HG03521 (cell line): ENCODE measurements around the gene SLC16A13.
"Not testable (repeated sequence)": the region's sequence is repeated elsewhere in the genome, so short reads cannot be mapped to it uniquely, and the experiment has no call there.

ENCODE experiments used
- ATAC-seq: cut with Tn5 transposase; IDR thresholded peaks from one replicate; pipeline ENCODE4 v1.9.1; 2021; ENCODE audit warnings: mild to moderate bottlenecking, moderate library complexity; ENCODE audit not compliant: unreplicated experiment

Gene SLC16A13

DNA sequence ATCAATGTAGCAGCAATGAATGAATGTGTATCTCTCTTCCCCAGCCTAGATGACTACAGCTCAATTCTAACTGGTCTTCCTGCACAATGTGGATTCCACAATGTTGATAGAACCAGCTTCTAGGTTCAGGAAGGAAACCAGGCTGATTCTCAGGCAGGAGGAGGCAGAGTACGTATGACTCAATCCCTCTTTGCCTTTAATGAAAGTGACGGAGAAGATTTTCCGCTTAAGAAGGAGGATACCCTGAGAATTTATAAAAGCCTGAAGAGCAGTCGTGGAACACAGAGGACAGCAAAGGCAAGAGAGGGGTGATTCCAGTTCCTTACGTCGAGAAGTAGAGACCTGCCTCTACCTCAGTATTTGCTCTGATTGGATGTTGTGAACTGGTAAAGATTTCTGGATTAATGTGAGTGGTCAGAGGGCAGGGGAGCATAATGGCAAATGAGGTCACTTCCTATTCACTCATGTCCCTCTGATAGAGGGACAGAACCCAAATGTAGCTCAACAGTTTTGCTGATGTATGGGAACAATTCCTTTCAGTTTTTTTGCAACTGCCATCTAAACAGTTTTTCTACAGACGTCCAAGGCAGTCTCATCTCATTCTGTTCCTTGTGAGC is 23.1 kb downstream of the SLC16A13 start:
- ATAC-seq, result no peak

GRCh38 chr17:7060165-7060891 is 24.5 kb downstream of the SLC16A13 start:
- no peak for ATAC-seq

- ATAC-seq, result no peak
Measured at GRCh38 chr17:7063518-7064094, 27.8 kb downstream of the SLC16A13 start.

DNA sequence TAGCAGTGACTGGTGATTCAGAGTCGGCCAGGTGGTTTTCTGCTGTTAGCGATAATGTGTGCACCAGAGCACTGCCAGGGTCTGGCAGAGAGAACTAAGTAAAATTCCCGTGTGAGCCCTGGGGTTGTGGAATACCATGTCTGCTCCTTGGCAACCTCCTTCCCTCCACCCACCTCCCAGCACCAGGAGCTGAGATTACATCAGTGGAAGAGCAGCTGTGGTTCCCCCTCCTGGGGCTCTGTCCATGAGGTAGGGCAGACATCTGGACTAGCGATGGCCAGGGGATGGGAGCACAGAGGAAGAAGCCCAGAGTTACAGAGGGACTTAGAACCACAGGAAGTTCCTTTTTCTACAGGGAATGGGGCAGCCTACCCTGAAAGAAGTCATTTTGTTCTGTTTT is 28.4 kb downstream of the SLC16A13 start:
- ATAC-seq, result no peak

DNA sequence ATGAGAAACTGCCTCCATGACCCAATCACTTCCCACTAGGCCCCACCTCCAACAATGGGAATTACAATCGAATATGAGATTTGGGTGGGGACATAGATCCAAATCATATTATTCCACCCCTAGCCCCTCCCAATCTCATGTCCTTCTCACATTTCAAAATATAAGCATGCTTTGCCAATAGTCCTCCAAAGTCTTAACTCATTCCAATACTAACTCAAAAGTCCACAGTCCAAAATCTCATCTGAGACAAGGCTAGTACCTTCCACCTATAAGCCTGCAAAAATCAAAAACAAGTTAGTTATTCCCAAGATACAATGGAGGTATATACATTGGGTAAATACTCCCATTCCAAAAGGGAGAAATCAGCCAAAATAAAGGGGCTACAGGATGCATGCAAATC is 31.4 kb downstream of the SLC16A13 start:
- no peak for ATAC-seq

DNA sequence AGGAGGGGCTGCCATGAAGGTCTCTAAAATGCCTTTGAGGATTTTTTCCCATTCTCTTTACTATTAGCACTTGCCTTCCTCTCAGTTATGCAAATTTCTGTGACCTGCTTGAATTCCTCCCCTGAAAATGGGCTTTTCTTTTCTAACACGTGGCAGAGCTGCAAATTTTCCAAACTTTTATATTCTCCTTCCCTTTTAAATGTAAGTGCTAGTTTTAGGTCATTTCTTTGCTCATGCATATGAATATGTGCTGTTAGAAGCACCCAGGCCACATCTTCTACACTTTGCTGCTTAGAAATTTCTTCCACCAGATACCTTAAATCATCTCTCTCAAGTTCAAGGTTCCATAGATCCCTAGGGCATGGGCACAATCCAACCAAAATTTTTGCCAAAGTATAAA is 32.5 kb downstream of the SLC16A13 start:
- ATAC-seq, result no peak

DNA sequence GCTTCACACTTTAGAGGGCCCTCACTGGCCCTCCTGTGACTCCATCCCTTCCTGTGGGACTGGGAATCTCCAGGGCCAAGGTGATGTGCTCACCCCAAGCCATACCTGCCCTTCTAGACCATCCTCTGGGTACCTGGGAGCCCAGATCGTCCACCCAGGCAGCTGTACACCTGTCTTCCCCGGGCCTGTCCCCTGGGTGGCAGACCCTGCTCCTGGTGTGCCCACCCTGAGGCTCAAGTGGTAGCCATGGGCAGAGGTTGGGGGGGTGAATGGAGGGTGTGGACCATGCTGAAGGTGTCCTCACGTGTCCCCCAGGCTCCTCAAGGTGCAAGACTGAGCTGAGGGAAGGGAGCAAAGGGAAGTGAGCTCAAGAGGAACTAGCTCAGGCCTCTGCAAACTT is 34.9 kb downstream of the SLC16A13 start:
- no peak for ATAC-seq

DNA sequence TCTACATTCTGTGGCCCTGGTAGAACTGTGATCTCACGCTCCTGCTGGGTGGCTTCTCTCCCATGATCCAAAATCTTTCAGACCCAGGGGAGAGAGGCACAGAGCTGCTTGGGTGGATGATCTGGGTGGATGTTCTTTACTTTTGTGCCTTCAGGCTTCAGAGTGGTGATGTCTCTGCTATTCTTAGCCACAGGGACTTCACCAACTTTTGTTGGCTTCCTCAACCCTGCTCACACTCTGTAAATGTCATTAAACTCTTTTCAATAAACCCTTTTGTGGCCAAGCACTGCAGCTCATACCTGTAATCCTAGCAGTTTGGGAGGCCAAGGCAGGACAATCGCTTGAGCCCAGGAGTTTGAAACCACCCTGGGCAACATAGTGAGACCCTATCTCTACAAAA is 36.6 kb downstream of the SLC16A13 start:
- no peak for ATAC-seq

GRCh38 chr17:7074931-7075330 is 39.1 kb downstream of the SLC16A13 start:
- ATAC-seq, result no peak

- ATAC-seq, result no peak
Measured at GRCh38 chr17:7077911-7078546, 42.2 kb downstream of the SLC16A13 start.

DNA sequence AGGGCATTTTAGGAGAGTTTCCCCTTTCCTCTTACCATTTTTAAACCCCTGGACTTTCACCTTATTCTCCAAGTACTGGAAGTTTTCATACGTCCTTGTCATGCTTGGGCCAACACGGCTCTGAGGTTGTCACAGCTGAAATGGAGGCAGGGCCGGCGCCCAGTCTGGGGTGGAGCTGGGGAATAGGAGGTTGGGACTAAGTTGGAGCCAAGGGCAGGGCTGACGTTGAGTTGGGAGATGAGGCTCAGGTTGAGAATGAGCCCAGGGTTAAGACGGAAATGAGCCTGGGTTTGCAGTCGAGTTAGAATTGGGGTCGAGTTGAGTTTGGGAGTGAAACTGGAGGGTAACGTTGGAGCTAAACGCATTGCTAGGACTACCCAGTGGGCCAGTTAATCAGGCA is 42.9 kb downstream of the SLC16A13 start:
- ATAC-seq, result no peak

DNA sequence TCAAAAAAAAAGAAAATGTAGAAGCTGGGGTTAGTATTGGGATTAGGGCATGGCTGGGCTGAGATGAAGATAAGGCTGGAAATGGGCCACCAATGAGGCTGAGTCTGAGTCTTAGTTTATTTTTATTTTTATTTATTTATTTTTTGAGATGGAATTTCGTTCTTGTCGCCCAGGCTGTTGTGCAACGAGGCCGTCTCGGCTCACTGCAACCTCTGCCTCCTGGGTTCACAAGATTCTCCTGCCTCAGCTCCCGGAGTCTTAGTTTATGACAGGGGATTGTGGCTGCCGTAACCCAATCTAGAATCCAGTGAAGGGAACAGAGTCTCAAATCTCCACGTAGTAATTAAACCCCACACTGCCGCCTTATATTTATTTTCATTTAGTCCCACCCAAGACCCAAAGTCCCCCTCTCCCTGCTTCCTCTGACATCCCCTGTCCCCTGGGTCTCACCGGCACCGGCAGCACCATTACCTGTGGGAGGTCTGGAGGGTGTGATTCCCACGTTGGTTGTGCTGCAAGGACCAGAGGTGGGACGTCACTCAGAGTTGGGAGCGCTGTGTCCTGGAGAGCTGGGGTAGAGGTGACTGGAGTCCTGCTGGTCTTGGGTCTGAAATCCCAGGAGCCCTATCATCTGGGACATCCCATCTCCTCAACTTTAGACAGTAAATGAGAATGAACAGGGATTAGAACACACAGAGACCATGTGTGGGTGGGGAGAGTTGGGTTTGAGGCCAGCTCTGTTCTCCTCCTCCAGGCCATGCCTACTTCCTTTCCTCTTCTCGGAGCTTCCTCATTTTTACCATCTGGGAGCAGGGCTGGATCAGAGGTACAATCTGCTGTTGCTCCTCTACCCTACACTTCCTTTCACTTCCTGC is 44.0 kb downstream of the SLC16A13 start, which contains the start of gene CLEC10A:
CLEC10A (minus strand) TSS at position 671 of the 875 bp plus-strand sequence. CDS start 1,439 bp downstream, outside the sequence.
- no peak for ATAC-seq

DNA sequence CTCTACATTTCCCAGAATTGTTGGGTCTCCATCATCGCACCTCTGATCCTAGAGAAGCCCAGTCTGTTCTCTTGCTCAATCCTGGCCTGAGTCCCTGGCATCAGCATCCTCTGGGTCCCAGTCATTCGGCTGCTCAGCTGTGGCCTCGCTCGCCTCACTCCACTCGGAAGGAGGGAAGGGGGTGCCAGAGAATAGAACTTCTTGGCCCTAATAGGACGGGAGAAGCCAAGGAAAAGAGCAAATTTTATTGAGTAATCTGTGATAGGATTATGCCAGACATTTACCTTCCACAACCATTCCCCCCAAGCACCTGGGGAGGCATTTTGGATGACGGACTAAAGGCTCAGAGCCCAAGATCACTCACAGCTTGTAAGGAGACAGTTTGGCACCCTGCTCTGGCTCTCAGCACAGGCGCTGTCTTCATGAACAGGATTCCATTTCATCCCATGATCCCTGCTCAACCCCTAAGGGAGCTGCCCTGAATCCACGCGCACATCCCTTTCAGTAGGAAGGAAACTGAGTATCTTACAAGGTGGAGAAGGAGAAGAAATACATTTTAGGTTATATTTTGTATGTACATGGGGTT is 44.7 kb downstream of the SLC16A13 start:
- ATAC-seq, result no peak

DNA sequence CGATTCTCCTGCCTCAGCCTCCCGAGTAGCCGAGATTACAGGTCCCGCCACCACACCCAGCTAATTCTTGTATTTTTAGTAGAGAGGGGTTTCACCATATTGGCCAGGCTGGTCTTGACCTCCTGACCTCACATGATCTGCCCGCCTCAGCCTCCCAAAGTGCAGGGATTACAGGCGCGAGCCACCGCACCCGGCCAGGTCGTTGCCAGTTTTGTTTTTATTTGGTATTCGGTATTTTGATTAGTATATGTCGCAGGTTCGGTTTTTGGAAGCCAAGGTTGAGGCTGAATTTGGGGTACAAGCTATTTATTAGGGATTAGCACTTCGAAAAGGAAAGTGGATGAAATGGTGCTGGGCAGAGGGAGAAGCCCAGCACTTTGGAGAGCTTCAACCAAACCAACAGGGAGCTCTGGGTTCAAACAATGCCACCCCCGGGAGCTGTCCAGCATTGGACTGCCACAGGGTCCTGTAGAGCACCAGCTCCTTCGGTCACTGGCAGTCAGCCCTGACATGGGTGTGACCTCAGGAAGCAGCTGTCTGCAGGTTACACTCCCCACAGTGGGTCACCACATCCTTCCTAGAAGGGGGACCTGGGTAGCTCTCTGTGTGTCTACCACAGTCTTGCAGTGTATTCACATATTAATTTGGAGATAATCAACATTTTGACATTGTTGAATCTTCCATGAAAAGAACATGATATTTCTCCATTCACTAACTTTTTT is 45.7 kb downstream of the SLC16A13 start:
- ATAC-seq, result no peak

DNA sequence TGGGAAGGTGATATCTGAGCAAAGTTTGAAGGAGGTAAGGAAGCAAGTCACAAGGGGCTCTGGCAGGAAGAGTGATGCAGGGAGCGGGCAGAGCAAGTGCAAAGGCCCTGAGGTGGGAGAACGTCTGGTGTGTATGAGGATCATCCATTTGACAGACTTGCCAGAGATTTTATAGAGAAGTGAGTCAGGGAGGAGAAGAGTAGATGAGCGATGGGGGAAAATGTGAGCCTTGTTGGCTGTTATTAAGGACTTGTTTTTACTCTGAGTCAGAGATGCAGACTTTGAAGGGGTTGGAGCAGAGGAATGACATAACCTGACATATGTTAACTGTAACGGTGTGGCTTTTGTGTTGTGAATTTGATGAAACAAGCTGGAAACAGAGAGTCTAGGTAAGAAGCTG is 47.8 kb downstream of the SLC16A13 start:
- ATAC-seq, result no peak

DNA sequence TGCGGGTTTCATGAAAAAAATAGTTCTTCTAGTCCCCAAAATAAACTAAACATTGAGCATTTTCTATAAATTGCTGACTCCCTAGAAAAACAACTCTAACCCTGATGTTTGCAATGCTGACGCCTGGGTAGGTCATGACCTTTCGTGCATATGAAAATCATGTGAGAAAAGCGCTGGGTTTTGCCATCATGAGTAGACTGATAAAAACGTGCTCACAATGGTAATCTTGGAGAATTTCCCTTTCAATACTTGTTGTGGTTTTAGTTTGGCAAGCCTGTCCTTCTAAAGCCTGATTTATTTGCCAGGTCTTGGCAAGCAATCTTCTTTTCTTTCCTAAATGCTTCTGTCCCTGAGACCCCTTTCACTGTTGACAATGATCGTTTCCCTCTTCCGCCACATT is 48.3 kb downstream of the SLC16A13 start:
- no peak for ATAC-seq

- ATAC-seq, result not testable (repeated sequence)
Measured at GRCh38 chr17:7088442-7088841, 52.6 kb downstream of the SLC16A13 start.

- not testable (repeated sequence) for ATAC-seq
Measured at GRCh38 chr17:7089570-7089969, 53.8 kb downstream of the SLC16A13 start.
